ENCODE data around the gene PCP4.

DNA sequence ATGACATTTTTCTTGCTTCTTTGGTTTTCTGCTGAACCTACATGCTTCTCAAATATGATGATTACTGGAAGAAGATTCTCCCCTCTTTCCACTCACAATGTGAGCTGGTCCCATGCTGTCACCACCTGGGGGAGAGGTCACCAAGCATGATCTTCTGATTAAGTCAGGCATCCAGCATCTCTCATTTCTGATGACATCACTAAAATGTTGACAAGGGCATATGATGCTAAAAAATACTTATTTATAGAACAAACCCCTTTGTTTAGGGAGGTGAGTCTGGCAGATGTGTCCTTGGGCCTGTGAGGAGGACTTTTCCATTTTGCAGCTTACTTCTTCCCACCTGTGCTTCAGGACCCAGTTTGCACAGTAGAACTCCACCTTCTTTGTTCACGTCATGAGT lies 42.0 kb upstream of the PCP4 start:
- TF ChIP-seq, protein P1, sequence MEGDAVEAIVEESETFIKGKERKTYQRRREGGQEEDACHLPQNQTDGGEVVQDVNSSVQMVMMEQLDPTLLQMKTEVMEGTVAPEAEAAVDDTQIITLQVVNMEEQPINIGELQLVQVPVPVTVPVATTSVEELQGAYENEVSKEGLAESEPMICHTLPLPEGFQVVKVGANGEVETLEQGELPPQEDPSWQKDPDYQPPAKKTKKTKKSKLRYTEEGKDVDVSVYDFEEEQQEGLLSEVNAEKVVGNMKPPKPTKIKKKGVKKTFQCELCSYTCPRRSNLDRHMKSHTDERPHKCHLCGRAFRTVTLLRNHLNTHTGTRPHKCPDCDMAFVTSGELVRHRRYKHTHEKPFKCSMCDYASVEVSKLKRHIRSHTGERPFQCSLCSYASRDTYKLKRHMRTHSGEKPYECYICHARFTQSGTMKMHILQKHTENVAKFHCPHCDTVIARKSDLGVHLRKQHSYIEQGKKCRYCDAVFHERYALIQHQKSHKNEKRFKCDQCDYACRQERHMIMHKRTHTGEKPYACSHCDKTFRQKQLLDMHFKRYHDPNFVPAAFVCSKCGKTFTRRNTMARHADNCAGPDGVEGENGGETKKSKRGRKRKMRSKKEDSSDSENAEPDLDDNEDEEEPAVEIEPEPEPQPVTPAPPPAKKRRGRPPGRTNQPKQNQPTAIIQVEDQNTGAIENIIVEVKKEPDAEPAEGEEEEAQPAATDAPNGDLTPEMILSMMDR (IDR thresholded peaks at IDR 0.05 in 8 of 11, conservative IDR thresholded peaks at IDR 0.05 in 3 of 11) = no peak
- no peak for TF ChIP-seq POLR2A (IDR thresholded peaks at IDR 0.05)

All from spleen (tissue), 7 donors.